ENCODE results near the gene TP73.

Gene TP73

GRCh38 chr1:3729594-3730542 lies 77.6 kb downstream of the TP73 start:
- DNase-seq (ENCODE audit: low spot score), result no peak

DNA sequence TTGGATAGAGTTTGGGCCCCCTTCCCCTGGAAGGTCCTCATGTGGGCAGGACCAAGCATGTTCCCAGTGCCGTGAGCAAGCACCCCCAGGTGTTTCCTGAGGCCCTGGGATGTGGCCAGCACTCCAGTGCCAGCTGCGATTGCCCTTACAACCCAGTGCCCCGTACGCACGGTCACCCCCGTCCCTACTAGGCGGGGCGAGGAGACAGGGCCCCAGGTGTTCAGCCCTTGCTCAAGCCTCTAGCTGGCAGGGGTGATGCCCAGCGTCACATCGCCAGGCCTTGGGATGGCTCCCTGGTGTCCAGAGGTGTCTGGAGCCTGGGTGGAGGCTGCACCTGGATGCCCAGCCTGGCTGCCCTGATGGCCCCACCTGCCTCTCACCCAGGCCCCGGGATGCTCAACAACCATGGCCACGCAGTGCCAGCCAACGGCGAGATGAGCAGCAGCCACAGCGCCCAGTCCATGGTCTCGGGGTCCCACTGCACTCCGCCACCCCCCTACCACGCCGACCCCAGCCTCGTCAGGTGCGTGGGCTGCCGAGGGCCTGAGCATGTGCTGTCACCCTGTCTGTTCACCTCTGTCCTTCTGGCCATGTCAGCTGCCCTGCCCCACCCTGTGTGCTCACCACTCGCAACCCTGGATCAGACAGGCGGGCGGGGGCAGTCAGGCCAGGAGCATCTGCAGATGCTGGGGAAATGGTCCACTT lies 78.4 kb downstream of the TP73 start:
- no peak for DNase-seq (ENCODE audit: low spot score)

DNA sequence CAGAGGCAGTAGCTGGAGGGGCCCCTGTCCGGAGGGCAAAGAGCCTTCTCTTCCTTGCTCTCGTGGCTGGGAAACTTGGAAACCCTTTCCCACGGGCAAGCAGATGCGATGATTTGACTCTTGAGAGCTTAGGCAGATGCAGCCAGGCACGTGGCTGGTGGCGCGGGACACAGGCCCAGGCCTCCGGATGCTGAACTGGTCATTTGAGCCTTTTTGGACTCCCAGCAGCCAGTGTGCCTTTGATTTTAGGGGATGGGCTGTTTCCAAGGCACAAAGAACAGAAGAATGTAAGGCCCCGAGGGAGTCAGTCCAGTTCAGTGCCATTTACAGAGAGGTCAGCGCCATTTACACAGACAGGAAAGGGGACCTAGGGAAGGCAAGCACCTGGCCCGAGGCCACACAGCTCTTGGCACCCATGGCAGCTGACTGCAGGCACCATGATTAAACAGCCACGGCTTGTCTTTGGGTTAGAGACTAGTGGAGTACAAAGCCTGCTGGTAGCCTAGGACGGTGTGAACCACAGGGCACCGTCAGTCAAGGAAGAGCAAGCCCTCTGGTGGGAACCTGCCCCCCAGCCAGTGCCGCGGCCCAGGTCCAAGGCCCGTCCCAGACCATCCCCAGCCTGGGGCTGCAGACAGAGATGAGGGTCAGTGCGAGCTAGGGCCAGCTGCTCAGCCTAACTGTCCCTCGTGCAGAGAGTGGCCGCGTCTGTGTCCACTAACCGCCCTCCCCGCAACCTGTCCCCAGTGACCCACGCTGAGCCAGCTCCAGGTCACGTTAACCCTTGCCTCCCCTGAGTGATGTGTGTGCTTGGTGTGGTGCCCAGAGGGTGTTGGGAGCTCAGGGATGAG lies 79.5 kb downstream of the TP73 start:
- DNase-seq (ENCODE audit: low spot score), result no peak

- no peak for DNase-seq (ENCODE audit: low spot score)
These were observed 80.2 kb downstream of the TP73 start for GRCh38 chr1:3732434-3733093.

DNA sequence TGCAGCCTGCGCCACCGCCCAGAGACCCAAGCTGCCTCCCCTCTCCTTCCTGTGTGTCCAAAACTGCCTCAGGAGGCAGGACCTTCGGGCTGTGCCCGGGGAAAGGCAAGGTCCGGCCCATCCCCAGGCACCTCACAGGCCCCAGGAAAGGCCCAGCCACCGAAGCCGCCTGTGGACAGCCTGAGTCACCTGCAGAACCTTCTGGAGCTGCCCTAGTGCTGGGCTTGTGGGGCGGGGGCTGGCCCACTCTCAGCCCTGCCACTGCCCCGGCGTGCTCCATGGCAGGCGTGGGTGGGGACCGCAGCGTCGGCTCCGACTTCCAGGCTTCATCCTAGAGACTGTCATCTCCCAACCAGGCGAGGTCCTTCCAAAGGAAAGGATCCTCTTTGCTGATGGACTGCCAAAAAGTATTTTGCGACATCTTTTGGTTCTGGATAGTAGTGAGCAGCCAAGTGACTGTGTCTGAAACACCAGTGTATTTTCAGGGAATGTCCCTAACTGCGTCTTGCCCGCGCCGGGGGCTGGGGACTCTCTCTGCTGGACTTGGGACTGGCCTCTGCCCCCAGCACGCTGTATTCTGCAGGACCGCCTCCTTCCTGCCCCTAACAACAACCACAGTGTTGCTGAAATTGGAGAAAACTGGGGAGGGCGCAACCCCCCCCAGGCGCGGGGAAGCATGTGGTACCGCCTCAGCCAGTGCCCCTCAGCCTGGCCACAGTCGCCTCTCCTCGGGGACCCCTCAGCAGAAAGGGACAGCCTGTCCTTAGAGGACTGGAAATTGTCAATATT lies 81.0 kb downstream of the TP73 start:
- no peak for DNase-seq (ENCODE audit: low spot score)

DNA sequence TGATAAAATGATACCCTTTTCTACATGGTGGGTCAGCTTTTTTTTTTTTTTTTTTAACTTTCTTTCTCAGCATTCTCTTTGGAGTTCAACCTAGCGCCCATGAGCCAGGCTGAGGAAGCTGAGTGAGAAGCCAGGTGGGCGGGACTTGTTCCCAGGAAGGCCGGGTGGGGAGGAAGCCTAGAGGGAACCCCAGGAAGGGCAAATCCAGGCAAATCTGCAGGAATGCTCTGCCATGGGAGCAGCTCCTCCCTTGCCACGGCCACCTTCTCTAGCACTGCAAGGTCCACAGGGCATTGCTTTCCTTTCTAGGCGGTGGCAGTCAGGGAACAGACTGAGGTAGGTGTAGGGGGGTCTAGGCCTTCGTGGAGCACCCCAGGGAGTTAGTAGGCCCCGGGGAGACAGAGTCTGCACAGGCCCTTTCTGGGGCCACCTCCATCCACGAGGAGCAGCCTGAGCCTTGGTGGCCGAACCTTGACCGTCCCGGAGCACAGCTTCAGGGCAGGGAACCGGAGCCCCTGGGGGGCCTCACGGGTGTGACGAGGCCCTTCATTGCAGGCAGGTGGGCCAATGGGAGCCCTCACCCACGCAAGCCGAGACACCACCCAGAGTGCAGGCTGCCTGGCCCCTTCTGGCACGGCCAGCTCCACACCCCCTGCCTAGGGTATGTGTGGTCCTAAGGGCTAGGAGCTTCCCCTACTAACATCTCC lies 81.7 kb downstream of the TP73 start:
- DNase-seq (ENCODE audit: low spot score), result no peak

- no peak for DNase-seq (ENCODE audit: low spot score)
These were observed 82.3 kb downstream of the TP73 start for GRCh38 chr1:3734602-3735001.

GRCh38 chr1:3735027-3735681 lies 82.8 kb downstream of the TP73 start:
- DNase-seq (ENCODE audit: low spot score), result no peak

- no peak for DNase-seq (ENCODE audit: low spot score)
These were observed 83.4 kb downstream of the TP73 start for GRCh38 chr1:3735688-3736087.

DNA sequence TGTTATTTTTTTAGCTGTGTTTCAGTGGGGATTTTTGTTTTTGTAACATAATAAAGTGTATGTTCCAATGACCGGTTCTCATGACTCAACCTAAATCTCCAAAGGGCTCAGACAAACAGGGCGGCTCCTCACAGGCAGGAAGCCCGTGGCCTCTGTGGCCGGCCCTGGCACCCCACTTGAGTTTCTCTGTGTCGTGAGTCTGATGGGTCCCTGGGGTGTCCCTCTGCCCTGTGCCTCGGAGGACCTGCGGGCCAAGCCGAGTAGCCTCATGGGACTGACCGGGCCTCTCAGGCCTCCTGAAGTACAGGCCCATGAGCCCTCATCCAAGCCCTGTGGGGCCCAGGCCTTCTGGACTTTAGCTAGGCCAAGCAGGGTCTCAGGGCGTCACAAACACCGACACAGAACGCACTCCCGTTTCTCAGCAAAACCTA lies 83.8 kb downstream of the TP73 start:
- DNase-seq (ENCODE audit: low spot score), result no peak

GRCh38 chr1:3736708-3737107 lies 84.4 kb downstream of the TP73 start:
- no peak for DNase-seq (ENCODE audit: low spot score)

DNA sequence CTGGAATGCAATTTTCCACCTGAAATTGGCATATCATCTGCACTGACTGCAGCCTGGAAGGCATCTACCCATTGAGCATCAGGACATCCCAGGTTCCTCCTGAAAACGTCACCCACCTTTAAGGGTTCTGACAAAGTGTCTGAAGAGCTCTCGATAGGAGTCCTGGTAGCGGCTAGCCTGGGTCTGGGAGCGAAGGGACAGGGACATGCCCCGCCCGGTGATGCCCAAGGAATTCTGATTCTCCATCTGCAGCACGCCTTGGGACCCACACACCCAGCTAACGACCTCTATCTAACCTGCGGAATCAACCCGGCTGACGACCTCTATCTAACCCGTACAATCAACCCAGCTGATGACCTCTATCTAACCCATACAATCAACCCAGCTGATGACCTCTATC lies 86.6 kb downstream of the TP73 start:
- no peak for DNase-seq (ENCODE audit: low spot score)

DNA sequence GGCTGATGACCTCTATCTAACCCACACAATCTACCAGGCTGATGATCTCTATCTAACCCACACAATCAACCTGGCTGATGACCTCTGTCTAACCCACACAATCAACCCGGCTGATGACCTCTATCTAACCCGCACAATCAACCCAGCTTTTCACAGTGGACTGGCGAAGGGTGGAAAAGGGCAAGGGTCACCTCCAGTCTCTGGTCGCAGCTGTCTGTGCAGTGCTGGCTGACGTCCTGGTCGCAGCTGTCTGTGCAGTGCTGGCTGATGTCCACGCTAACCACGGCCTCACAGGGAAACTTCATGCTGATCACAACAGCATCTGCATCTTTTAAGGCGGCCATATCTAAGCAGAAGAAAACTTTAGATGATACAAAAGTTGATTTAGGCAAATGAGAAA lies 87.7 kb downstream of the TP73 start:
- DNase-seq (ENCODE audit: low spot score), result no peak

GRCh38 chr1:3740752-3741151 lies 88.4 kb downstream of the TP73 start:
- no peak for DNase-seq (ENCODE audit: low spot score)

- no peak for DNase-seq (ENCODE audit: low spot score)
These were observed 89.5 kb downstream of the TP73 start for GRCh38 chr1:3741566-3742438.

DNA sequence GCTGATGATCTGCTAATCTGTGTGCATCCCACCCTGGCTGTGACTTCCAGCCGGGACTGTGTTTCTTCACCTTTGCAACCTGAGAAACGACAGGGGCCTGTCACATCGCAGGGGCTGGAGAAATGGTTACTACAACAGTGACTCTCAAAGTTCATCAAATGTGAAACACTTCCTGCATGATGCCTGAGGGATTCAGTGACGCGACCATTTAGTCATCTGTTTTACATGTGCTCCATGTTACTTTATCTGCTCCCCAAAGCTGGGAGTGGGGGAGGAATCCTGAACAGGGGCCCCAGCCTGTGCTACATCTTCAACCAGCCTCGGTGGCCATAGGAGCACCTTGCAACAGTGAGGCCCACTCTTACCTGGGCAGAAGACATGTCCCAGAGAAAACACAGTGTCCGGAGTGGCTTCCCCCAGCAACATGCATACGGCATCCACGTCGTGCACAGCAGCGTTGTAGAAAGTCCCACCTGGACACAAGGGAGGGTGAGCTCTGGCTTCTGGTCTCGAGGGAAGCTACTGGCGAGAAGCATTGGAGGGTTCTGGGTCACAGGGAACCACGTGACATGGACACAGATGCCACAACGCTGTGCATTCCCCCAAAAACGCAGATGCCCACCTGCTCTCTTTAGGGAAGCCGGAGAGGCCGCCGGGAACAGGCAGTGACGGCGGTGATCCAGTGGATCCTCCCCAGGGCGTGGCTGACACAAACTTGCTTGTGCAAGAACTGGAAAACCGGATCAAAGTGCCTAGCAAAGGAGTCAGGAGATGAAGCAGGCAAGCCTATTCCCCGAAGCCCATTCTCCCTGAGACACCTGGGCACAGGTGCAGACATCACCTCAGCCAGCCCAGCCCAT lies 90.4 kb downstream of the TP73 start:
- no peak for DNase-seq (ENCODE audit: low spot score)

DNA sequence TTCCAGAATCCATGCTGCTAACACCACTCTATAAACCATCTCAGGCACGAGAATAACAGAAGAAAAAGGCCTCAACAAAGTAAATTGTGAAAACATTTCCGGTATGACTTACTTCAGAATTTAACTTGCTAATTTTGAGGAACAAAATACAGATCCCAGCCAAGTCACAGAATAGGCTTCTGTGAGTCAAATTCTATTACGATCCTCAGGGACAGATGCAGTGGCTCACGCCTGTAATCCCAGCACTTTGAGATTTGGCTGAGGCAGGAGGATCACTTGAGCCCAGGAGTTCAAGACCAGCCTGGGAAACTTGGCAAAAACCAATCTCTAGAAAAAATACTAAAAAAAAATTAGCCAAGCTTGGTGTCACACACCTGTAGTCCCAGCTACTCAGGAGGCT lies 91.1 kb downstream of the TP73 start:
- DNase-seq (ENCODE audit: low spot score), result no peak

DNA sequence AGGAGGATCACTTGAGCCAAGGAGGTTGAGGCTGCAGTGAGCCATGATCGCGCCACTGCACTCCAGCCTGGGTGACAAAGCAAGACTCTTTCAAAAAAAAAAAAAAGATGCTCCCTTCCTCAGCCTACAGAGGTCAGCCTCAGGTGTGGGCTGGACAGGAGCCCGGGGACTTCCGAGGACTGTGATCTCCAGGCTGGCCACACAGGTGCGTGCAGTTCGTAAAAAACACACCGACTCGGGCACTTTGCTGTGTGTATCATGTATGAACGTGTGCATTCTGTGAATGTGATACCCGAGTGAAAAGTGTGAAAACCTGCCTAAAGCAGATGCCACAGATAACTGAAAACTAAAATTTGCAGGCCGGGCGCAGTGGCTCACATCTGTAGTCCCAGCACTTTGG lies 91.5 kb downstream of the TP73 start:
- no peak for DNase-seq (ENCODE audit: low spot score)
